AG10803 (cell line): ENCODE measurements around the gene PHC3.

Source experiments
- DNase-seq: peaks from one replicate; pipeline ENCODE4 v3.0.0; 2010; ENCODE audit warnings: low read depth
- H3K4me3 ChIP-seq: 2 replicates; pipeline ENCODE4 v1.5.1; 2011; ENCODE audit warnings: mild to moderate bottlenecking, low read length, control low read depth
- CTCF ChIP-seq: conservative IDR thresholded peaks from 2 replicates; pipeline ENCODE4 v1.5.1; 2011; ENCODE audit warnings: mild to moderate bottlenecking, low read length, control low read depth, inconsistent platforms

The PHC3 gene

GRCh38 chr3:170179432-170179831, 2.1 kb downstream of the PHC3 start:
- no peak for DNase-seq
- peak overlapping the region; percentile 77 for H3K4me3 ChIP-seq
- no peak for TF ChIP-seq CTCF

DNA sequence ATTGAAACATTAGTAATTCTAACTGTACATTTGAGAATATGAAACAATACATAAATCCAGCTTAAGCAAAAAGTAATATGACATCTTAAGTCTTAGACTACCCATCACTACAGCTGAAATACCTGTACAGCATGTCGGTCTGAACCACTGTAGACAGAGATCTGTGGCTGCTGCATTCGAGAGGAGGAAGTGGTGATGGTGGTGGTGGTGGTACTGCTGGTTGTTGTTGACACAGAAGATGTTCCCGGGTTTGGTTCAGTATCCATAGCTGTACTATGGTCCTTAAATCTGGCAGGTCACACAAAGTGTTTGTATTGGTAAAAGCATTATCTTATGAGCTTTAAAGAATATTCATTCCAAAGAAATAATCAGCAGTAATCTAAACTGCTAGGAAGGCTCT, 2.9 kb downstream of the PHC3 start:
- no peak for TF ChIP-seq CTCF
- no peak overlapping the region for H3K4me3 ChIP-seq
- no peak for DNase-seq

DNA sequence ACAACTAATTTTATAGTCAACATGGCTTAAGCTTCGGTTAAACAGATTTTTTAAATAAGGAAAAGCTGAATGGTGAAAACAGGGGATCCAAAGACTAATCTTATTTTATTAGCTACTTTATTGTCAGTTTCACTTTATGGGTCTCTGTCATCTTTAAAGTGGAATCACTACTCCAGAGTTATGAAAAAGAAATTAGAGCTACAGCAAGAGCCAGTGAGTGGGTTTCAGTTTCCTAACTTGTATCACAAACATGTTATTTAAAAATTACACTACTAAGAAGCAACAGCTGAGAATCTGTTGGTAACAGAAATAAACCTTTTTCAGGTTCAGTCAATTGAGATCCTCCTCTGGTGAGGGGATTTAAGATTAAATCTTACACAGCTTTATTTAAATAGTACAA, 10.0 kb downstream of the PHC3 start:
- H3K4me3 ChIP-seq, result no peak overlapping the region
- DNase-seq, result no peak
- no peak for TF ChIP-seq CTCF

DNA sequence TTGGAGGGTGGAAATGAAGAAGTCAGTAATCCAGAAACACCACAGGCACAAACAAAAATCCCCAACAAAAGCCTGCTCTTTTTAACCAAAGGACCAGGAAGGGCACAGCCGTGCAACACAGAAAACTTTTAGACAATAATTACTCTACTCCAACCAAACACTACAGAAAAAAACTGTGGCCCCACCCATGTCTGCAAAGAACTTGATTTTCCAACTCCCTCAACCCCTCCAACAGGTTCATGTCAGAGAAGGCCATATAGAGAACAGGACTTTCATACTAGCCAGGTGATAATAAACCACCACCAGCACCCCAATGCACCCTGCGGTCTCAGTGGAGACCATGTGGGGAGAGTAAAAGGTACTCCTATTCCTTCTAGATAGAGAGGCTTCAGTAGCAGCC, 16.8 kb downstream of the PHC3 start:
- DNase-seq, result no peak
- no peak for TF ChIP-seq CTCF
- H3K4me3 ChIP-seq, result no peak overlapping the region

DNA sequence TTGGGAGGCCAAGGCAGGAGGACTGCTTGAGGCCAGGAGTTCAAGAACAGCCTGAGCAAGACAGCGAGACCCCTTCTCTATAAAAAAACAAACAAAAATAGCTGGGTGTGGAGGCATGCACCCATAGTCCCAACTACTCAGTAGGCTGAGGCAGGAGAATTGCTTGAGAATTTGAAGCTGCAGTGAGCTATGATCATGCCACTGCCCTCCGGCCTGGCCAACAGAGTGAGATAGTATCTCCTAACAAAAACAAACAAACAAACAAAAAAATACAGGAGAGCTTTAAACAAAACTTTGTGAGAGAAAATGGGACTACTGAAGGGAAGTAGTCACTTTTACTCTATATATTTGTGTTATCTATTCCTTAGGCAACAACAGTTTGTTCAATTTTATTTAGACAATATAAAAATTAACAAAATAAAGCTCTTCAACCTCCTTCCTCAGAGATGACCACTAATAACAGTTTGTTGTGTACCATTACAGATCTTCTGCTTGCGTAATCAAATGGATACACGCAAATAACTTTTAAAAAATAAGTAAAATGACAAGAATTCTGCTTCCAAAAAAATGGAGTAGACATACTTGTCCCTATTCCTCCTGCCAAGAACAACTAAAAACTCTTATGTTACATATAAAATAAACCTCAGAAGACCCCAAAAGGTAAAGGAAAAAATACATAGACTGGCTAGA, 17.4 kb downstream of the PHC3 start:
- H3K4me3 ChIP-seq, result no peak overlapping the region
- DNase-seq, result no peak
- no peak for TF ChIP-seq CTCF

DNA sequence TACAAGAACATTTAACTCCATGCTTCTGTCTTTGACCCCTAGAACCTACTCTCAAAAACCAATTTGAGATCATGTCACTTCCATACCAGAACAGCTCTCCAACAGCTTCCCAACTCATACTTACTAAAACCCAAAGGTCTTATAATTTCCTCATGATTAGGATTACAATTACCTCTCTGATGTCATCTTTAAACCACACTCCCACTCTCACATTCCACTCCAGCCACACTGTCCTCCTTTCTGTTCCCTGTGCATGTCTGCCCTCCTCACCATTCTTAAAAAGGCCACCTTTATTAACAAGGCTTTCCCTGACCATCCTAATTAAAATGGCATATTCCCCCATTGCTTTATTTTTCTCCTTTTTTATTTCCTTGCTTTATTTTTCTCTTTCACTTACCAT, 18.9 kb downstream of the PHC3 start:
- peak; percentile 31 for DNase-seq
- H3K4me3 ChIP-seq, result no peak overlapping the region
- TF ChIP-seq CTCF, result no peak

DNA sequence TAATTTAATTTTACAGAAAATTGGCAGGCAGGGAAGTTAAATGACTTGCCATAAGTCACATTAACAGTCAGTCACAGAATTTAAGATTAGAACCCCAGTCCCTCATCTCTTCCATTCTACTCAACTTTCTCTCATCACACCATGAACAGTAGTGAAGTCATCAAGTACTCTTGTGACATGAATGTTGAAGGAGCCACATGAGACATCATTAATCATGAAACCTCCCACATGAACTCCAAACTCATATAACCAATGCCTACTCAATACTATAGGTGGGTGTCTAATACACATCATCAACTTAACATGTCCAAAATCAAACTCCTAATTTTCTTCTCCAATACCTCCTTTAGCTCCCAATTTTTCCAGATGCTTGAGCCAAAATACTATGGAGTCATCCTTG, 19.5 kb downstream of the PHC3 start:
- TF ChIP-seq CTCF, result no peak
- H3K4me3 ChIP-seq, result no peak overlapping the region
- DNase-seq, result no peak
